GM12878 (cell line): ENCODE results near the gene IFNL3. TPM values are rescaled to one million over a fixed set of nuclear protein-coding genes. Genes with fewer than 3 reads are reported as not detected.

Source experiments
- ATAC-seq: fragments of 200-7000 bp; cut with Tn5 transposase; 3 replicates; pipeline ENCODE4 v1.9.1; 2020; ENCODE audit warnings: mild to moderate bottlenecking, moderate library complexity
- BruUV-seq: library from RNA; stranded (reverse); fragments of 400-500 nt; replicated peaks from 2 replicates; lab custom pipeline; 2021; lab: Mats Ljungman, UMichigan
- CTCF ChIA-PET: fragments of 300-600 bp; sonication (Branson Sonifier 250); formaldehyde crosslinking; extraction: SDS; loops from one replicate; lab custom pipeline; 2021; ENCODE audit warnings: inconsistent platforms; lab: Yijun Ruan, JAX
- POLR2A ChIA-PET: fragments of 350-600 bp; formaldehyde crosslinking; extraction: SDS; loops from one replicate; lab custom pipeline; 2021; ENCODE audit warnings: inconsistent platforms; lab: Charles Lee
- RAD21 ChIA-PET: fragments of 300-600 bp; sonication (Branson Sonifier 250); formaldehyde crosslinking; loops from one replicate; lab custom pipeline; 2023; ENCODE audit warnings: antibody characterized with exemption; ENCODE audit not compliant: unreplicated experiment; lab: Charles Lee
- SMC1A ChIA-PET: fragments of 300-600 bp; sonication (Branson Sonifier 250); formaldehyde crosslinking; loops from one replicate; lab custom pipeline; 2023; ENCODE audit not compliant: unreplicated experiment, uncharacterized antibody; lab: Charles Lee
- DNase-seq: peaks from one replicate; pipeline ENCODE4 v3.0.0-alpha.2; 2011; ENCODE audit warnings: low read depth, low spot score
- FAIRE-seq: peaks from 3 replicates; lab custom pipeline; 2011; peaks lifted over from hg19 to GRCh38; lab: Jason Lieb, UNC
- H2AFZ ChIP-seq: 2 replicates; pipeline ENCODE4 v1.6.0; 2011; ENCODE audit warnings: low read depth, low read length, control low read depth; ENCODE audit not compliant: control insufficient read depth
- H3K27ac ChIP-seq: 2 replicates; pipeline ENCODE4 v1.5.1; 2011; ENCODE audit warnings: control low read depth; ENCODE audit not compliant: control insufficient read depth, insufficient read depth
- H3K27me3 ChIP-seq, 2 experiments: replicated peaks in 1 of 2; 2 replicates each; pipeline versions ENCODE4 v1.6.0 to v1.6.1; 2011; ENCODE audit warnings: low read length in 1 of 2; ENCODE audit not compliant: control insufficient read depth in 2 of 2, insufficient read depth in 2 of 2
- H3K36me3 ChIP-seq, 2 experiments: 2 replicates each; pipeline ENCODE4 v1.5.1; 2011; ENCODE audit warnings: low read length in 1 of 2; ENCODE audit not compliant: control insufficient read depth in 2 of 2, insufficient read depth in 2 of 2
- H3K4me1 ChIP-seq: 2 replicates; pipeline ENCODE4 v1.6.1; 2011; ENCODE audit warnings: mild to moderate bottlenecking, low read length, moderate library complexity, mixed read lengths; ENCODE audit not compliant: control insufficient read depth, insufficient read depth
- H3K4me2 ChIP-seq: 2 replicates; pipeline ENCODE4 v1.6.0; 2011; ENCODE audit warnings: control low read depth; ENCODE audit not compliant: control insufficient read depth, insufficient read depth
- H3K4me3 ChIP-seq: fragments of 200-600 bp; sonication (generic); 2 replicates; pipeline ENCODE4 v1.5.1; 2016
- H3K79me2 ChIP-seq: 2 replicates; pipeline ENCODE4 v1.6.0; 2011; ENCODE audit warnings: low read length; ENCODE audit not compliant: control insufficient read depth, insufficient read depth
- H3K9ac ChIP-seq: 2 replicates; pipeline ENCODE4 v1.8.0; 2011; ENCODE audit warnings: low read length, control low read depth, mixed read lengths; ENCODE audit not compliant: control insufficient read depth, insufficient read depth
- H3K9me3 ChIP-seq: replicated peaks from 3 replicates; pipeline ENCODE4 v1.5.1; 2011; ENCODE audit warnings: mild to moderate bottlenecking, low read length; ENCODE audit not compliant: control insufficient read depth, insufficient read depth
- H4K20me1 ChIP-seq: 2 replicates; pipeline ENCODE4 v1.6.0; 2011; ENCODE audit not compliant: control insufficient read depth, insufficient read depth
- BCLAF1 ChIP-seq: fragments of 450-650 bp; IDR thresholded peaks from 2 replicates; pipeline ENCODE4 v1.6.1; 2017; ENCODE audit warnings: antibody characterized with exemption, mild to moderate bottlenecking, moderate library complexity
- BRCA1 ChIP-seq: IDR thresholded peaks from 2 replicates; pipeline ENCODE4 v1.6.1; 2011; ENCODE audit warnings: low read depth, low read length, improper control_type of control experiment
- CEBPB ChIP-seq, 2 experiments: fragments of 150-350 bp in 1 of 2; IDR thresholded peaks; 2 replicates each; pipeline ENCODE4 v1.6.1; 2012 to 2014; ENCODE audit warnings: low read depth in 2 of 2, low read length in 2 of 2, borderline replicate concordance in 1 of 2, inconsistent platforms in 1 of 2
- LARP7 ChIP-seq: fragments of 450-650 bp; IDR thresholded peaks from 2 replicates; pipeline ENCODE4 v1.6.1; 2017; ENCODE audit warnings: mild to moderate bottlenecking
- MYC ChIP-seq: IDR thresholded peaks from 2 replicates; pipeline ENCODE4 v1.6.1; 2011; ENCODE audit warnings: mild to moderate bottlenecking, low read length, moderate library complexity, inconsistent platforms; ENCODE audit not compliant: insufficient read depth, insufficient replicate concordance, insufficient read length, severe bottlenecking
- NFXL1 ChIP-seq: fragments of 450-650 bp; IDR thresholded peaks from 2 replicates; pipeline ENCODE4 v1.6.1; 2017; ENCODE audit warnings: antibody characterized with exemption, mild to moderate bottlenecking, borderline replicate concordance
- NFYA ChIP-seq: IDR thresholded peaks from 2 replicates; pipeline ENCODE4 v1.6.1; 2011; ENCODE audit warnings: low read depth, mild to moderate bottlenecking, low read length, improper control_type of control experiment, borderline replicate concordance
- PAX5 ChIP-seq: IDR thresholded peaks from 2 replicates; pipeline ENCODE4 v1.6.1; 2011; ENCODE audit warnings: low read depth, low read length, borderline replicate concordance
- PKNOX1 ChIP-seq: fragments of 450-650 bp; IDR thresholded peaks from 2 replicates; pipeline ENCODE4 v1.6.1; 2016; ENCODE audit warnings: mild to moderate bottlenecking
- RUNX3 ChIP-seq: IDR thresholded peaks from 2 replicates; pipeline ENCODE4 v1.6.1; 2012; ENCODE audit warnings: low read length, inconsistent platforms
- SUZ12 ChIP-seq: fragments of 200-600 bp; sonication (generic); IDR thresholded peaks from one replicate; pipeline ENCODE4 v1.6.1; 2018; ENCODE audit warnings: antibody characterized with exemption, mild to moderate bottlenecking; ENCODE audit not compliant: unreplicated experiment
- ZNF622 ChIP-seq: fragments of 450-650 bp; IDR thresholded peaks from 2 replicates; pipeline ENCODE4 v1.6.1; 2017; ENCODE audit warnings: mild to moderate bottlenecking, inconsistent platforms
- WGBS: methylation state at CpG from one replicate; pipeline ENCODE4 v1.1.6; 2016; ENCODE audit warnings: low lambda C conversion rate; ENCODE audit not compliant: insufficient replicate concordance, insufficient coverage; ENCODE audit errors: missing lambda C conversion rate; 5-methylcytosine and 5-hydroxymethylcytosine counted together
- in situ Hi-C: fragments of 300-500 bp; cut with MboI; formaldehyde crosslinking; loops from 9 replicates; pipeline ENCODE4 v1.14.3; 2018; ENCODE audit warnings: mixed read lengths
- intact Hi-C: fragments of 100-400 bp; cut with micrococcal nuclease; formaldehyde crosslinking; loops from one replicate; pipeline ENCODE4 v1.14.2; 2022; ENCODE audit not compliant: unreplicated experiment
- polyA plus RNA-seq, 11 experiments: library from polyadenylated mRNA; depleted of rRNA in 4 of 11; unstranded in 6 of 11; stranded (reverse) in 5 of 11; fragments of >200 nt; fragmentation: Nextera tagmentation in 4 of 11; fragmentation: Illumina TruSeq in 1 of 11; extraction: Ambion mirVana in 4 of 11; extraction: Trizol in 1 of 11; gene quantifications; 1 replicate in 1 of 11; 2 replicates in 10 of 11; pipeline versions ENCODE4 v1.2.1 to v1.2.3, GENCODE V29; 2011 to 2016; ENCODE audit warnings: inconsistent platforms in 2 of 11, missing spikeins in 2 of 11, low read depth in 1 of 11
- total RNA-seq, 4 experiments: library from RNA; depleted of rRNA in 3 of 4; stranded (reverse); fragments of >200 nt in 3 of 4; fragmentation: Illumina TruSeq in 1 of 4; extraction: Trizol in 1 of 4; gene quantifications; 2 replicates each; pipeline versions ENCODE4 v1.2.1 to v1.2.3, GENCODE V29; 2013 to 2021

Gene IFNL3
- total and polyA plus RNA-seq, 10 of the 15 experiments (the other 5 are each of a cell fraction or from before 2014, with no cell fraction given) = not detected

- TF ChIP-seq BCLAF1 = no peak
- no peak for TF ChIP-seq MYC
- no peak for TF ChIP-seq ZNF622
- TF ChIP-seq PKNOX1 = no peak
- TF ChIP-seq CEBPB (IDR thresholded peaks at IDR 0.05; ENCODE audit: borderline replicate concordance in 1 of 2, low read depth in 2 of 2, low read length in 2 of 2) = no peak
- no peak for TF ChIP-seq NFYA
Measured at GRCh38 chr19:39205449-39205764, 39.4 kb downstream of the IFNL3 start (continued).

GRCh38 chr19:39203372-39204341 is 41.1 kb downstream of the IFNL3 start, which contains the start of gene SYCN:
Gene SYCN (minus strand): TSS chr19:39204263. CDS start chr19:39204254, 9 bp downstream.
- WGBS = 50% methylated on average over 57 of the region's 57 CpGs
- SMC1A ChIA-PET = no interaction called here
- ATAC-seq (no peak), DNase-seq (no peak), FAIRE-seq (no peak)
- H3K27ac ChIP-seq = no peak within 1 kb of the TSS
- H3K4me2 ChIP-seq = no peak within 1 kb of the TSS
- peaks cover 0 to 3% of the 10 kb centered on the region in 2 experiments; a peak in 1 of 4 replicates for H3K27me3 ChIP-seq
- in situ Hi-C loops = no loop called here
- no peak within 1 kb of the TSS for H2AFZ ChIP-seq
- intact Hi-C loops = no loop called here
- H3K36me3 ChIP-seq = no peaks in the 10 kb centered on the region
- H3K9ac ChIP-seq = no peak within 1 kb of the TSS
- CTCF ChIA-PET = interaction anchor here (0.7 kb wide), 1 partner anchor 445 kb away, joined by 3 read pairs; no protein-coding TSS in a partner anchor
- RAD21 ChIA-PET = interaction anchor here (0.8 kb wide), 1 partner anchor 166 kb away, joined by 3 read pairs; no protein-coding TSS in a partner anchor
- H3K79me2 ChIP-seq = no peaks in the 10 kb centered on the region
- H3K9me3 ChIP-seq = no peaks in the 10 kb centered on the region
- no peaks in the 10 kb centered on the region for H4K20me1 ChIP-seq
- H3K4me1 ChIP-seq = no peaks in the 10 kb centered on the region
- no TSS peak for BruUV-seq
- POLR2A ChIA-PET = no interaction called here
- no peak within 1 kb of the TSS for H3K4me3 ChIP-seq
- TF ChIP-seq BRCA1 (no peak), MYC (no peak), NFXL1 (no peak), BCLAF1 (no peak), PAX5 (no peak), LARP7 (no peak), RUNX3 (no peak), SUZ12 (no peak)
